A673 (cell line): ENCODE data around the gene ULK1. TPM values are rescaled to one million over a fixed set of nuclear protein-coding genes. Genes with fewer than 3 reads are reported as not detected.

Experiments used
- BruUV-seq: library from RNA; stranded (reverse); fragments of 400-500 nt; replicated peaks from 2 replicates; lab custom pipeline; 2021; lab: Mats Ljungman, UMichigan
- CTCF ChIA-PET: fragments of 300-600 bp; sonication (Branson Sonifier 250); formaldehyde crosslinking; loops from one replicate; lab custom pipeline; 2022; ENCODE audit warnings: antibody characterized with exemption; lab: Charles Lee
- POLR2A ChIA-PET: fragments of 300-600 bp; sonication (Branson Sonifier 250); formaldehyde crosslinking; loops from one replicate; lab custom pipeline; 2022; ENCODE audit warnings: antibody characterized with exemption; ENCODE audit not compliant: low non-redundant PET; lab: Charles Lee
- DNase-seq: peaks from one replicate; pipeline ENCODE4 v3.0.0-alpha.2; 2015; ENCODE audit warnings: low spot score
- H3K27ac ChIP-seq: fragments of 200-600 bp; sonication (generic); 2 replicates; pipeline ENCODE4 v1.5.1; 2016; ENCODE audit warnings: mixed run types, low read depth, mild to moderate bottlenecking, mixed read lengths, antibody characterized with exemption, low read length; ENCODE audit not compliant: poor library complexity, severe bottlenecking
- H3K27me3 ChIP-seq: fragments of 200-600 bp; sonication (generic); replicated peaks from 2 replicates; pipeline ENCODE4 v1.6.1; 2017; ENCODE audit warnings: mixed run types, low read depth, mild to moderate bottlenecking, mixed read lengths, antibody characterized with exemption, low read length; ENCODE audit not compliant: insufficient read depth, poor library complexity
- H3K36me3 ChIP-seq: fragments of 200-600 bp; sonication (generic); 2 replicates; pipeline ENCODE4 v1.6.1; 2016; ENCODE audit warnings: mixed run types, mild to moderate bottlenecking, mixed read lengths, antibody characterized with exemption, low read length; ENCODE audit not compliant: insufficient read depth, poor library complexity, severe bottlenecking
- H3K4me1 ChIP-seq: fragments of 200-600 bp; sonication (generic); 2 replicates; pipeline ENCODE4 v1.6.1; 2017; ENCODE audit warnings: mixed run types, mild to moderate bottlenecking, mixed read lengths, antibody characterized with exemption, low read length; ENCODE audit not compliant: insufficient read depth, poor library complexity, severe bottlenecking
- H3K4me3 ChIP-seq: fragments of 200-600 bp; sonication (generic); 2 replicates; pipeline ENCODE4 v1.5.1; 2016; ENCODE audit warnings: low read depth, mixed run types, mild to moderate bottlenecking, mixed read lengths, low read length; ENCODE audit not compliant: poor library complexity, severe bottlenecking
- H3K9me3 ChIP-seq: fragments of 200-600 bp; sonication (generic); 2 replicates; pipeline ENCODE4 v1.6.1; 2016; ENCODE audit warnings: mixed run types, low read depth, mild to moderate bottlenecking, mixed read lengths, antibody characterized with exemption, low read length; ENCODE audit not compliant: poor library complexity, severe bottlenecking
- EZH2 ChIP-seq: fragments of 200-600 bp; sonication (generic); IDR thresholded peaks from 2 replicates; pipeline ENCODE4 v1.6.1; 2017; ENCODE audit warnings: borderline replicate concordance, low read depth, mild to moderate bottlenecking, mixed read lengths, antibody characterized with exemption, low read length; ENCODE audit not compliant: poor library complexity, severe bottlenecking
- intact Hi-C: fragments of 100-400 bp; cut with micrococcal nuclease; formaldehyde crosslinking; loops from one replicate; pipeline ENCODE4 v1.10.0; 2022; ENCODE audit not compliant: unreplicated experiment
- total RNA-seq: library from RNA; stranded (reverse); gene quantifications from 2 replicates; pipeline ENCODE4 v1.2.3, GENCODE V29; 2021
- TF ChIP-seq, protein P1 (sequence below): fragments of 300-800, 200-600 bp; sonication (generic); conservative IDR thresholded peaks from 2 replicates; pipeline ENCODE4 v1.5.1; 2017; ENCODE audit warnings: low read depth, mild to moderate bottlenecking, antibody characterized with exemption, low read length, moderate library complexity, mixed read lengths

ULK1 gene
- total RNA-seq, 1 experiment from 2014 or later, result 57.3 TPM

DNA sequence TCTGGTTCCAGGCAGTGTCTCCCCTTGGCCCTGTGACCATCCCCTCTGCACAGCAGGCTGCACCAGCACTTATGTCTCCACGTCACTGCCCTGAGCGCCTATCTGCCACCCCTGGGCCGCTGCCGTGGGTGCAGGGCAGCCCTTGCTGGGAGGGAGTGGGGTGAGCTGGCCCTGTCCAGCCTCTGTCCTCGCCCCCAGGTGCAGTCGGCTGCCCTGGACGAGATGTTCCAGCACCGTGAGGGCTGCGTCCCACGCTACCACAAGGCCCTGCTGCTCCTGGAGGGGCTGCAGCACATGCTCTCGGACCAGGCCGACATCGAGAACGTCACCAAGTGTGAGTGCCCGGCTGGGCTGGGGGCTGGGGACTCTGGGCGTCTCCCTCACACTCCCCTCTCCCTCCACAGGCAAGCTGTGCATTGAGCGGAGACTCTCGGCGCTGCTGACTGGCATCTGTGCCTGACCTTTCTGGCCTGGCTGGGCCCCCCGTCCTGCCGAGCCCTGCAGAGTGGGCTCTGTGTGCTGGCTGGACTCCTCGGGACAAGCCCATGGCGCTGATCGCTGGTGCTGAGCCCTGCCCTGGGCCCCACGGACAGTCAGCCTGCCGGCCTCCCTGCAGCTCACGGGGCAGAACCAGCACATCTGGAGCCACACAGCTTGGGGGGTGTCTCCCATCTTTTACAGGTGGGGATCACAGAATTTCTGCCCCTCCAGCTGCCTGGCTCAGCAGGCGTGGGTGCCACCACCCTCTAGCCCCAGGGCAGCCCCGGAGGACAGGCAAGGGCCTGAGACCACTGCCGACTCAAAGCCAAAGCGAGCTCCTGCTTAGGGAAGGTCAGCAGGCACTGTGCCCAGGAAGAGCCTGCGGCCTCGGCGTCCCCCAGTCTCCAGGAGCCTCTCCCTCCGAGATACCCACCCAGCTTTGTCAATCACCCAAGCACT, 26.7 kb downstream of the ULK1 start:
- POLR2A ChIA-PET, result no interaction called here

DNA sequence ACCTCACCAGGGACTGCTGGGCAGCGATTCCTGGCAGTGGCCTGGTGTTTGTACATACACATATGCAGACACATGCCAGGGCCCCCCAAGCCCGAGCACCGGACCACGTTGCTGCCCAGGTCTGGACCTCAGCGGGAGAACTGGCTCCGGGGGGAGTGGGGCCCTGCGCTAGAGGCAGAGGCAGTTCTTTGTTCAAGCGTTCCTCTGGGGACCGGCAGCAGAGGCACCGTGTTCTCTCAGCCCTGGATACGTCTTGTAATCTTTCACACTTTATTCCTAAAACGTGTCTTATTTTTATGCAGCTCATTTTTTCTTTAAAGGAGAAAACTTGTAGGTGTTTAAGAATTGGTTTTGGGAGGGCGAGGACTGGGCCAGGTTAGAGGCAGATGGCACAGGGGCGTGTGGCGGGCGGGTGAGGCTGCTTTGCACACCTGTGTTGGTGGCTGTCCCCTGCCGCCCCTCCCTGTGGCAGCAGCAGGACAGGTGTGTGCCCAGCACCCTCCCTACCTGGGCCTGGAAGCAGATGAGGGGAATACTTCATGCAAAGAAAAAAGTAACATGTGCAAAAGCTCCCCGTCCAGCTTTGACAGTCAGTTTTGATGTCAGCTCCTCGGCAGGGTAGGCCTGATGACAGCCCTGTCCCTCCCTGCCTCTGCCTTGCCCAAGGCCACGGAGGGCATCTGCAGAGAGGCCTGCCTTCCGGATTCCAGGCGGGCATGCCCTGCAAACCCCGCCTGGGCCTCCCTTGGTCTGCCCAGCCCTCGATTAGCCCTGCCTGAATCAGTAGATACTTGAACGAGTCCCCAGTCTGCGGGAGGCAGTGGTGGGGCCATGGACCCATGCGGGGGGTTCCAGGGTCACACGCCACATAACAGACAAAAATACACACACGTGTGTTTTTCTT, 27.7 kb downstream of the ULK1 start:
- H3K9me3 ChIP-seq, result no peaks in the 10 kb centered on the region
- DNase-seq, result no peak
- TSS peak; percentile 48 for BruUV-seq
- no peak for TF ChIP-seq EZH2
- intact Hi-C loops, result no loop called here
- H3K4me1 ChIP-seq, result no peaks in the 10 kb centered on the region
- no peak overlapping the region for H3K27ac ChIP-seq
- no peak overlapping the region for H3K4me3 ChIP-seq
- CTCF ChIA-PET, result no interaction called here
- POLR2A ChIA-PET, result no interaction called here
- H3K36me3 ChIP-seq, result peaks cover 6% of the 10 kb centered on the region
- H3K27me3 ChIP-seq, result no peaks in the 10 kb centered on the region

More for the DNA sequence above, 26.7 kb downstream of the ULK1 start:
- no peak overlapping the region for H3K4me3 ChIP-seq
- CTCF ChIA-PET, result no interaction called here
- H3K9me3 ChIP-seq, result no peaks in the 10 kb centered on the region
- H3K27me3 ChIP-seq, result no peaks in the 10 kb centered on the region
- no peak overlapping the region for H3K27ac ChIP-seq
- H3K36me3 ChIP-seq, result peaks cover 11% of the 10 kb centered on the region
- intact Hi-C loops, result no loop called here
- BruUV-seq, result no TSS peak
- TF ChIP-seq, protein P1, sequence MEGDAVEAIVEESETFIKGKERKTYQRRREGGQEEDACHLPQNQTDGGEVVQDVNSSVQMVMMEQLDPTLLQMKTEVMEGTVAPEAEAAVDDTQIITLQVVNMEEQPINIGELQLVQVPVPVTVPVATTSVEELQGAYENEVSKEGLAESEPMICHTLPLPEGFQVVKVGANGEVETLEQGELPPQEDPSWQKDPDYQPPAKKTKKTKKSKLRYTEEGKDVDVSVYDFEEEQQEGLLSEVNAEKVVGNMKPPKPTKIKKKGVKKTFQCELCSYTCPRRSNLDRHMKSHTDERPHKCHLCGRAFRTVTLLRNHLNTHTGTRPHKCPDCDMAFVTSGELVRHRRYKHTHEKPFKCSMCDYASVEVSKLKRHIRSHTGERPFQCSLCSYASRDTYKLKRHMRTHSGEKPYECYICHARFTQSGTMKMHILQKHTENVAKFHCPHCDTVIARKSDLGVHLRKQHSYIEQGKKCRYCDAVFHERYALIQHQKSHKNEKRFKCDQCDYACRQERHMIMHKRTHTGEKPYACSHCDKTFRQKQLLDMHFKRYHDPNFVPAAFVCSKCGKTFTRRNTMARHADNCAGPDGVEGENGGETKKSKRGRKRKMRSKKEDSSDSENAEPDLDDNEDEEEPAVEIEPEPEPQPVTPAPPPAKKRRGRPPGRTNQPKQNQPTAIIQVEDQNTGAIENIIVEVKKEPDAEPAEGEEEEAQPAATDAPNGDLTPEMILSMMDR, result no peak
- TF ChIP-seq EZH2, result no peak
- H3K4me1 ChIP-seq, result no peaks in the 10 kb centered on the region
- DNase-seq, result no peak

DNA sequence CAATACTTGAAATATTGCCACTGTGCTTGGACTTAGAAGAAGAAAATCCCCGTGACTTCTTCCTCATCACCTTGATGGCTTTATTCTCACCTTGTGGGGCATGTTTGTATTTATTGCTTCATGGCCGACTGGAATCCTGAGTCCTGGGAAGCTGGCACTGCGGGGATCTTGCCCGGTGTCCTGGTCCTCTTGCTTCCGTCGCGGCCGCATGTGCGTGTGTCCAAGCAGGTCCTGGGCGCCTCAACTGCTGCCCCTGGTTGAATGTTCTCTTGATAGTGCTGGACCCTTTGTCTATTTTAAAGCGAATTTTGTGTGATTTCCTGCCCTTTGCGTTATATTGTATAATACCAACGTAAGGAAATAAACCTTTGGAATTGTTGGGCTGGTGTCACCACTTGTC, 28.4 kb downstream of the ULK1 start:
- BruUV-seq, result no TSS peak
- TF ChIP-seq EZH2, result no peak
- TF ChIP-seq, protein P1, result no peak
- Histone ChIP-seq H3K27ac (no peak overlapping the region), H3K27me3 (no peaks in the 10 kb centered on the region), H3K9me3 (no peaks in the 10 kb centered on the region), H3K4me1 (no peaks in the 10 kb centered on the region), H3K36me3 (peaks cover 6% of the 10 kb centered on the region), H3K4me3 (no peak overlapping the region)
- DNase-seq, result no peak
- ChIA-PET POLR2A (no interaction called here), CTCF (interaction anchor here (1.0 kb wide), 1 partner anchor 11 kb away, joined by 5 read pairs; no protein-coding TSS in a partner anchor)
- intact Hi-C loops, result no loop called here
